CD8-positive, alpha-beta memory T cell (primary cell): ENCODE data around the gene TNRC6C. TPM values are rescaled to one million over a fixed set of nuclear protein-coding genes. Genes with fewer than 3 reads are reported as not detected.
A peak's percentile ranks its signal among the peaks of the same experiment; 100 is the strongest.
"Not testable (repeated sequence)": the region's sequence is repeated elsewhere in the genome, so short reads cannot be mapped to it uniquely, and the experiment has no call there.

Source experiments
- CTCF ChIA-PET: fragments of 350-600 bp; sonication (Branson Sonifier 250); formaldehyde crosslinking; loops from one replicate; lab custom pipeline; 2021; ENCODE audit warnings: antibody characterized with exemption; lab: Charles Lee
- POLR2A ChIA-PET: fragments of 350-600 bp; sonication (Branson Sonifier 250); formaldehyde crosslinking; loops from one replicate; lab custom pipeline; 2021; ENCODE audit warnings: antibody characterized with exemption; lab: Charles Lee
- DNase-seq, 5 donors: peaks; one replicate each; pipeline versions ENCODE4 v3.0.0 to v3.0.0-alpha.2; 2020 to 2022; ENCODE audit warnings: mixed read lengths in 1 of 5
- H3K27ac ChIP-seq: one replicate; pipeline ENCODE4 v1.7.0; 2013; ENCODE audit warnings: low read depth, mild to moderate bottlenecking, low read length, moderate library complexity
- H3K27me3 ChIP-seq: 2 replicates; pipeline ENCODE4 v1.7.0; 2013; ENCODE audit warnings: low read length, mild to moderate bottlenecking; ENCODE audit not compliant: insufficient read depth, poor library complexity, severe bottlenecking
- H3K36me3 ChIP-seq: 2 replicates; pipeline ENCODE4 v1.7.0; 2013; ENCODE audit warnings: mild to moderate bottlenecking, low read length, moderate library complexity; ENCODE audit not compliant: insufficient read depth
- H3K4me1 ChIP-seq: 2 replicates; pipeline ENCODE4 v1.7.0; 2013; ENCODE audit warnings: mild to moderate bottlenecking, low read length, moderate library complexity; ENCODE audit not compliant: insufficient read depth
- H3K4me3 ChIP-seq: 2 replicates; pipeline ENCODE4 v1.7.0; 2013; ENCODE audit warnings: mild to moderate bottlenecking, low read length
- H3K9me3 ChIP-seq: 2 replicates; pipeline ENCODE4 v1.7.0; 2013; ENCODE audit warnings: mild to moderate bottlenecking, low read length
- H3K27ac Mint-ChIP-seq, 8 donors: one replicate each; pipeline ENCODE4 v1.8.0; 2020 to 2021; ENCODE audit warnings: mixed read lengths in 8 of 8, mild to moderate bottlenecking in 6 of 8, inconsistent platforms in 3 of 8, moderate library complexity in 3 of 8
- H3K27me3 Mint-ChIP-seq, 2 donors: one replicate each; pipeline ENCODE4 v1.8.0; 2020 to 2021; ENCODE audit warnings: mixed read lengths in 2 of 2, mild to moderate bottlenecking in 1 of 2, moderate library complexity in 1 of 2
- H3K36me3 Mint-ChIP-seq, 3 donors: one replicate each; pipeline ENCODE4 v1.8.0; 2020 to 2021; ENCODE audit warnings: mixed read lengths in 3 of 3, inconsistent platforms in 1 of 3, mild to moderate bottlenecking in 1 of 3
- H3K4me1 Mint-ChIP-seq, 3 donors: one replicate each; pipeline ENCODE4 v1.8.0; 2020 to 2021; ENCODE audit warnings: mixed read lengths in 3 of 3, inconsistent platforms in 1 of 3, mild to moderate bottlenecking in 1 of 3
- H3K4me3 Mint-ChIP-seq, 7 donors: one replicate each; pipeline ENCODE4 v1.8.0; 2020 to 2021; ENCODE audit warnings: mixed read lengths in 7 of 7, mild to moderate bottlenecking in 6 of 7, moderate library complexity in 4 of 7, inconsistent platforms in 2 of 7
- H3K9me3 Mint-ChIP-seq, 5 donors: one replicate each; pipeline ENCODE4 v1.8.0; 2020 to 2022; ENCODE audit warnings: mixed read lengths in 5 of 5, mild to moderate bottlenecking in 3 of 5, moderate library complexity in 2 of 5, inconsistent platforms in 1 of 5
- polyA plus RNA-seq: library from polyadenylated mRNA; unstranded; fragments of 300-500 nt; fragmentation: Illumina TruSeq; gene quantifications from one replicate; pipeline ENCODE4 v1.2.3, GENCODE V29; 2021
- total RNA-seq, 2 experiments: library from RNA; stranded (reverse); gene quantifications; one replicate each; pipeline ENCODE4 v1.2.3, GENCODE V29; 2021

TNRC6C gene
- total and polyA plus RNA-seq, 3 experiments from 2014 or later, result 7.4 to 28.1 (median 25.9) TPM

DNA sequence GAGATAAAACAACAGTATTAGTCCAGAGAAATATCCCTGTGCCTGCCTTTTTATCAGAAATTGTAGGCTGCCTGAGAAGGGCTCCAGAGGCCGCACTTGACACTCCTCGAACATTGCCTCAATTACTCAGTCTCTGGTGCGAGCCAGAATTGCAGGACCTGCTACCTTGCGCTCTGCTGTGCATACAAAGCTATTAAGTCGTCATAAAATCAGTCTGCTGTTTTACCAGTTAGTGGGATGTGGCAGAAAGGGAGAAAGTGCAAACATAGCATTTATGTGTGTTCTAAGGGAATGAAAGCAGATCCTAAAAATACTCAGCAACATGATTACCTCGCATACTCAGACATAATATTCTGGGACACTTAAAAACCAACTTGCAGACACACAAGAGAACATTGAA is 99.5 kb downstream of the TNRC6C start:
- no peak for DNase-seq
- Histone ChIP-seq H3K4me3 (no peak overlapping the region), H3K9me3 (no peaks in the 10 kb centered on the region), H3K36me3 (peaks cover 8% of the 10 kb centered on the region), H3K27me3 (no peaks in the 10 kb centered on the region), H3K4me1 (peaks cover 4% of the 10 kb centered on the region), H3K27ac (no peak overlapping the region)
- CTCF ChIA-PET, result no interaction called here
- POLR2A ChIA-PET, result no interaction called here
- no peak overlapping the region for H3K4me3 Mint-ChIP-seq
- peaks cover 0 to 47% (median 2%) of the 10 kb centered on the region in 3 donors for H3K36me3 Mint-ChIP-seq
- H3K9me3 Mint-ChIP-seq, result no peaks in the 10 kb centered on the region
- peak overlapping the region in 4 of 8 donors; percentile 57 to 71 (median 62) for H3K27ac Mint-ChIP-seq
- H3K4me1 Mint-ChIP-seq, result peaks cover 19 to 63% (median 37%) of the 10 kb centered on the region in 3 donors
- no peaks in the 10 kb centered on the region for H3K27me3 Mint-ChIP-seq

DNA sequence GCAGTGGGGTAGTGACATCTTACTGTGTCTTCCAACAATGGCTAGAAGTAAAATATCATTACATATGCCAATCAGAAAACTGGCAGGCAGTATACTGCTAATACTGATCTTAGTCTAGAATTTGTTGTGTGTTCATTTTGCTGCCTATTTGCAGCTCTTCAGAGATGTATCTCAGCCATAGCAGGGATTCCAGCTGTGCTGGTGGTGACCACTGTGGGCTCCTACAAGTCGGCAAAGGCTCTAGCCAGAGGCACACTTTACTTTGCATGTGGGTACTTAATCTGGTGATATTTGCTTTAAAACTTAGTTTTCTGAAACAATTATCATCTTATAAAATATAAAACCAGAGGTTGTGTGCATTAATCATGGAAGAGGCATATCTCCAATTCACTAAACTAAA is 100.1 kb downstream of the TNRC6C start:
- Mint-ChIP-seq H3K4me3 (no peak overlapping the region), H3K4me1 (peaks cover 19 to 68% (median 37%) of the 10 kb centered on the region in 3 donors), H3K27ac (peak overlapping the region in 5 of 8 donors; percentile 36 to 82 (median 57)), H3K27me3 (no peaks in the 10 kb centered on the region), H3K36me3 (peaks cover 0 to 49% (median 3%) of the 10 kb centered on the region in 3 donors), H3K9me3 (no peaks in the 10 kb centered on the region)
- Histone ChIP-seq H3K4me3 (no peak overlapping the region), H3K27ac (no peak overlapping the region), H3K9me3 (no peaks in the 10 kb centered on the region), H3K27me3 (no peaks in the 10 kb centered on the region), H3K36me3 (peaks cover 8% of the 10 kb centered on the region), H3K4me1 (peaks cover 4% of the 10 kb centered on the region)
- no peak for DNase-seq
- ChIA-PET POLR2A (no interaction called here), CTCF (interaction anchor here (1.3 kb wide), 1 partner anchor 12 kb away, joined by 3 read pairs; no protein-coding TSS in a partner anchor)

DNA sequence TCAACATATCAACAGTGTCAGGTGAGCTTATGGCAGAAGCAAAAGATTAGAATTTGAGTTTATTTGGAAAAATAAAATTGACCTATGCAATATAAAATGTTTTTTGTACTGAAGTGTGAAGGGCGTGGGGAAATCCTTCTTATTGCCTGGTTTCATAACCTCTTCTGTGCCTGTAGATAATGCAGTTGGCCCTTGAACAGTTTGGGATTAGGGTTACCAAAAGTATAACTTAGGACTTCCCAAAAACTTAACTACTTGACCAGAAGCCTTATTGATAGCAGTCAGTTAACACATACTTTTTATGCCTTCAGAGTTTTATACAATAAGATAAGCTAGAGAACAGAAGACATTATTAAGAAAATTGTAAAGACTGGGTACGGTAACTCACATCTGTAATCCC is 104.1 kb downstream of the TNRC6C start:
- Mint-ChIP-seq H3K4me1 (peaks cover 18 to 52% (median 29%) of the 10 kb centered on the region in 3 donors), H3K36me3 (peaks cover 0 to 59% (median 11%) of the 10 kb centered on the region in 3 donors), H3K9me3 (no peaks in the 10 kb centered on the region), H3K4me3 (no peak overlapping the region), H3K27ac (peak overlapping the region in 2 of 8 donors; percentile 9 to 26), H3K27me3 (no peaks in the 10 kb centered on the region)
- Histone ChIP-seq H3K27me3 (no peaks in the 10 kb centered on the region), H3K4me1 (peaks cover 4% of the 10 kb centered on the region), H3K27ac (no peak overlapping the region), H3K9me3 (no peaks in the 10 kb centered on the region), H3K36me3 (peaks cover 12% of the 10 kb centered on the region), H3K4me3 (no peak overlapping the region)
- ChIA-PET CTCF (no interaction called here), POLR2A (no interaction called here)
- DNase-seq, result no peak

GRCh38 chr17:78063489-78063888 is 105.0 kb downstream of the TNRC6C start:
- CTCF ChIA-PET, result no interaction called here

DNA sequence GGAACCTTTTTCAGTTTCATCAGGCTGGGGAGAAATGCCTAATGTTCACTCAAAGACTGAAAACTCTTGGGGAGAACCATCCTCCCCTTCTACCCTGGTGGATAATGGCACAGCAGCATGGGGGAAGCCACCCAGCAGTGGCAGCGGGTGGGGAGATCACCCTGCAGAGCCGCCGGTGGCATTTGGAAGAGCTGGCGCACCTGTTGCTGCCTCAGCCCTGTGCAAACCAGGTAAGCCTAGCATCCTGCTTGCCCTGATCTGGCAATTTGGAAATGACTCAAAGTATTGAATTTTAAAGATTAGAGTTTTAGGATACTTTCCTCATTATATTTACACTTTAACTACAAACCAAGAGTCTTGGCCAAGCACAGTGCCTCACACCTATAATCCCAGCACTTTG is 106.2 kb downstream of the TNRC6C start:
- Histone ChIP-seq H3K27me3 (no peaks in the 10 kb centered on the region), H3K36me3 (peaks cover 17% of the 10 kb centered on the region), H3K4me3 (no peak overlapping the region), H3K4me1 (no peaks in the 10 kb centered on the region), H3K27ac (no peak overlapping the region), H3K9me3 (no peaks in the 10 kb centered on the region)
- no peaks in the 10 kb centered on the region for H3K9me3 Mint-ChIP-seq
- DNase-seq, result no peak
- ChIA-PET POLR2A (no interaction called here), CTCF (no interaction called here)
- H3K27me3 Mint-ChIP-seq, result no peaks in the 10 kb centered on the region
- peak overlapping the region in 3 of 8 donors; percentile 7 to 42 (median 23) for H3K27ac Mint-ChIP-seq
- peaks cover 8 to 32% (median 17%) of the 10 kb centered on the region in 3 donors for H3K4me1 Mint-ChIP-seq
- H3K36me3 Mint-ChIP-seq, result peaks cover 0 to 65% (median 17%) of the 10 kb centered on the region in 3 donors
- no peak overlapping the region for H3K4me3 Mint-ChIP-seq

More at GRCh38 chr17:78063489-78063888, 105.0 kb downstream of the TNRC6C start:
- Histone ChIP-seq H3K4me3 (no peak overlapping the region), H3K27me3 (no peaks in the 10 kb centered on the region), H3K36me3 (peaks cover 17% of the 10 kb centered on the region), H3K27ac (no peak overlapping the region), H3K4me1 (no peaks in the 10 kb centered on the region), H3K9me3 (no peaks in the 10 kb centered on the region)
- DNase-seq, result no peak
- POLR2A ChIA-PET, result no interaction called here
- Mint-ChIP-seq H3K9me3 (no peaks in the 10 kb centered on the region), H3K4me1 (peaks cover 14 to 43% (median 22%) of the 10 kb centered on the region in 3 donors), H3K4me3 (no peak overlapping the region), H3K27me3 (no peaks in the 10 kb centered on the region), H3K36me3 (peaks cover 0 to 59% (median 14%) of the 10 kb centered on the region in 3 donors), H3K27ac (peak overlapping the region in 4 of 8 donors; percentile 18 to 59 (median 27))

DNA sequence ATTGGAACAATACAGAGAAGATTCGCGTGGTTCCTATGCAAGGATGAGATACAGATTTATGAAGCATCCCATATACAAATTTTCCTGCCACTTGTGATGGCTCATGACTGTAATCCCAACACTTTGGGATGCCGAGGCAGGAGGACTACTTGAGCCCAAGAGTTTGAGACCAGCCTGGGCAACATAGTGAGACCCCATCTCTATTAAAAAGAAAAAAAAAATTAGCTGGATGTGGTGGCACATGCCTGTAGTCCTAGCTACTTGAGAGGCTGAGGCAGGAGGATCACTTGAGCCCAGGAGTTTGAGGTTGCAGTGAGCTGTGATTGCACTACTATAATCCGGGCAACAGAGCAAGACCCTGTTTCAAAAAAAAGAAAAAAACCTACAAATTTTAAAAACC is 108.5 kb downstream of the TNRC6C start:
- CTCF ChIA-PET, H3K27me3 ChIP-seq, H3K9me3 Mint-ChIP-seq, H3K27ac Mint-ChIP-seq, H3K4me3 ChIP-seq, H3K4me1 ChIP-seq, H3K9me3 ChIP-seq, DNase-seq, H3K27me3 Mint-ChIP-seq, POLR2A ChIA-PET, H3K27ac ChIP-seq, H3K4me3 Mint-ChIP-seq: not testable (repeated sequence)
- peaks cover 33% of the 10 kb centered on the region for H3K36me3 ChIP-seq
- peaks cover 4 to 13% (median 4%) of the 10 kb centered on the region in 3 donors for H3K4me1 Mint-ChIP-seq
- H3K36me3 Mint-ChIP-seq, result peaks cover 7 to 77% (median 19%) of the 10 kb centered on the region in 3 donors

- POLR2A ChIA-PET, result no interaction called here
- Mint-ChIP-seq H3K4me3 (no peak overlapping the region), H3K36me3 (peaks cover 11 to 90% (median 29%) of the 10 kb centered on the region in 3 donors), H3K27ac (no peak overlapping the region), H3K4me1 (no peaks in the 10 kb centered on the region), H3K27me3 (no peaks in the 10 kb centered on the region), H3K9me3 (no peaks in the 10 kb centered on the region)
- H3K27me3 ChIP-seq, result no peaks in the 10 kb centered on the region
- no peak overlapping the region for H3K4me3 ChIP-seq
- H3K9me3 ChIP-seq, result no peaks in the 10 kb centered on the region
- H3K4me1 ChIP-seq, result no peaks in the 10 kb centered on the region
- no peak for DNase-seq
- CTCF ChIA-PET, result interaction anchor here (0.9 to 1.0 kb wide), 2 partner anchors 11 to 65 kb away, joined by 3 read pairs; no protein-coding TSS in a partner anchor
- H3K27ac ChIP-seq, result no peak overlapping the region
- H3K36me3 ChIP-seq, result peaks cover 59% of the 10 kb centered on the region
These were observed 111.2 kb downstream of the TNRC6C start for GRCh38 chr17:78069695-78070094.

- Histone ChIP-seq H3K9me3 (no peaks in the 10 kb centered on the region), H3K4me3 (no peak overlapping the region), H3K27me3 (no peaks in the 10 kb centered on the region), H3K27ac (no peak overlapping the region), H3K4me1 (no peaks in the 10 kb centered on the region), H3K36me3 (peaks cover 77% of the 10 kb centered on the region)
- Mint-ChIP-seq H3K9me3 (no peaks in the 10 kb centered on the region), H3K4me3 (no peak overlapping the region), H3K4me1 (no peaks in the 10 kb centered on the region), H3K27me3 (no peaks in the 10 kb centered on the region), H3K36me3 (peaks cover 11 to 94% (median 35%) of the 10 kb centered on the region in 3 donors), H3K27ac (peak overlapping the region in 2 of 8 donors; percentile 11 to 64)
- no peak for DNase-seq
- CTCF ChIA-PET, result no interaction called here
- POLR2A ChIA-PET, result interaction anchor here (0.6 kb wide), 1 partner anchor 519 kb away, joined by 3 read pairs; no protein-coding TSS in a partner anchor
These were observed 114.5 kb downstream of the TNRC6C start for GRCh38 chr17:78072961-78073360.
